Mesendoderm (in vitro differentiated cells): ENCODE results near the gene EVI5.

Experiments used
- DNase-seq: peaks from one replicate; pipeline ENCODE4 v3.0.0; 2013
- H2AK5ac ChIP-seq: 2 replicates; pipeline ENCODE4 v1.6.1; 2013; ENCODE audit warnings: low read length, inconsistent platforms
- H2BK120ac ChIP-seq: 2 replicates; pipeline ENCODE4 v1.6.1; 2013; ENCODE audit warnings: low read depth, mild to moderate bottlenecking, low read length, moderate library complexity, mixed read lengths
- H2BK15ac ChIP-seq: replicated peaks from 2 replicates; pipeline ENCODE4 v1.6.1; 2013; ENCODE audit warnings: low read depth, mild to moderate bottlenecking, moderate library complexity
- H2BK5ac ChIP-seq: 2 replicates; pipeline ENCODE4 v1.6.1; 2013; ENCODE audit warnings: low read length, inconsistent platforms
- H3K18ac ChIP-seq: 2 replicates; pipeline ENCODE4 v1.6.1; 2013; ENCODE audit warnings: mild to moderate bottlenecking, low read length, mixed read lengths
- H3K23ac ChIP-seq: one replicate; pipeline ENCODE4 v1.6.1; 2013; ENCODE audit warnings: low read length
- H3K27ac ChIP-seq: 2 replicates; pipeline ENCODE4 v1.5.1; 2013; ENCODE audit warnings: low read depth, mild to moderate bottlenecking, inconsistent platforms, low read length, moderate library complexity
- H3K27me3 ChIP-seq: 2 replicates; pipeline ENCODE4 v1.6.1; 2013; ENCODE audit warnings: low read length, control low read depth, mild to moderate bottlenecking, inconsistent platforms; ENCODE audit not compliant: insufficient read depth, poor library complexity
- H3K36me3 ChIP-seq: 2 replicates; pipeline ENCODE4 v1.6.1; 2013; ENCODE audit warnings: low read length, inconsistent platforms; ENCODE audit not compliant: control insufficient read depth, insufficient read depth
- H3K4ac ChIP-seq: one replicate; pipeline ENCODE4 v1.6.1; 2013; ENCODE audit warnings: low read depth, mild to moderate bottlenecking, low read length, moderate library complexity
- H3K4me1 ChIP-seq: 2 replicates; pipeline ENCODE4 v1.6.1; 2013; ENCODE audit warnings: low read depth, low read length, inconsistent platforms; ENCODE audit not compliant: control insufficient read depth
- H3K4me2 ChIP-seq: 2 replicates; pipeline ENCODE4 v1.6.1; 2013; ENCODE audit warnings: low read length
- H3K4me3 ChIP-seq: 2 replicates; pipeline ENCODE4 v1.5.1; 2013; ENCODE audit warnings: mild to moderate bottlenecking, low read length
- H3K56ac ChIP-seq: one replicate; pipeline ENCODE4 v1.6.1; 2013; ENCODE audit warnings: low read length
- H3K79me1 ChIP-seq: 2 replicates; pipeline ENCODE4 v1.6.1; 2013; ENCODE audit warnings: low read length, inconsistent platforms
- H3K79me2 ChIP-seq: 2 replicates; pipeline ENCODE4 v1.6.1; 2013; ENCODE audit warnings: mild to moderate bottlenecking, low read length; ENCODE audit not compliant: control insufficient read depth, insufficient read depth
- H3K9ac ChIP-seq: 2 replicates; pipeline ENCODE4 v1.6.1; 2013; ENCODE audit warnings: low read length, inconsistent platforms
- H4K5ac ChIP-seq: one replicate; pipeline ENCODE4 v1.6.1; 2013; ENCODE audit warnings: low read length
- H4K8ac ChIP-seq: one replicate; pipeline ENCODE4 v1.6.1; 2013; ENCODE audit warnings: low read depth, mild to moderate bottlenecking, control low read depth, low read length, moderate library complexity
- WGBS: extraction: QIAGEN DNeasy Blood & Tissue Kit; methylation state at CpG from one replicate; pipeline ENCODE4 v1.1.7; 2013; ENCODE audit warnings: low lambda C conversion rate, missing lambda C conversion rate; ENCODE audit not compliant: insufficient coverage; ENCODE audit errors: extremely low coverage; 5-methylcytosine and 5-hydroxymethylcytosine counted together

The EVI5 gene

DNA sequence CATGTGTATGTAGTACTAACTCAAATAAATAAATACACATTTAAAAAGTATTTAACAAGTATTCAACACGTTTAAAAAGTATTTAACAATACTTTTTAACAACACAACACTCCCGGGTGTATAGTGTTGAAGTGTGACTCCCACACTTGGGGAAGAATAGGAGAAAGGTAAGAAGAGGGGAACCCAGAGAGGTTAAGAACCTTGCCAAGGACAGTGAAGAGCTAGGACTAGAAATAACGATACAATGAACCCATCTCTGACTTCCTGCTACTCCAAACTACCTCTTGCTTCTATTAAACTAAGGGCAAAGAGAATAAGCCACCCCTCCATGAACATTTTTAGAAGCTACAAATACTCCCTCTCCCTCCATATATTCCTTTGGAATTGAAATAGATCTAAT, 296.5 kb downstream of the EVI5 start:
- H4K5ac ChIP-seq, result no peak overlapping the region
- H3K4ac ChIP-seq, result no peak overlapping the region
- H2BK5ac ChIP-seq, result no peak overlapping the region
- no peak for DNase-seq
- H3K79me2 ChIP-seq, result no peaks in the 10 kb centered on the region
- H3K56ac ChIP-seq, result no peak overlapping the region
- H3K4me3 ChIP-seq, result no peak overlapping the region
- no peak overlapping the region for H2BK15ac ChIP-seq
- no peaks in the 10 kb centered on the region for H3K79me1 ChIP-seq
- no peak overlapping the region for H3K9ac ChIP-seq
- no peak overlapping the region for H3K18ac ChIP-seq
- H2AK5ac ChIP-seq, result no peak overlapping the region
- no peaks in the 10 kb centered on the region for H3K36me3 ChIP-seq
- H2BK120ac ChIP-seq, result no peak overlapping the region
- no peak overlapping the region for H3K4me2 ChIP-seq
- peaks cover 3% of the 10 kb centered on the region for H3K4me1 ChIP-seq
- peaks cover 40% of the 10 kb centered on the region for H3K27me3 ChIP-seq
- H3K27ac ChIP-seq, result no peak overlapping the region
- H3K23ac ChIP-seq, result no peak overlapping the region
- no peak overlapping the region for H4K8ac ChIP-seq
- WGBS, result no CpG with 5 or more reads among the region's 3 CpGs

DNA sequence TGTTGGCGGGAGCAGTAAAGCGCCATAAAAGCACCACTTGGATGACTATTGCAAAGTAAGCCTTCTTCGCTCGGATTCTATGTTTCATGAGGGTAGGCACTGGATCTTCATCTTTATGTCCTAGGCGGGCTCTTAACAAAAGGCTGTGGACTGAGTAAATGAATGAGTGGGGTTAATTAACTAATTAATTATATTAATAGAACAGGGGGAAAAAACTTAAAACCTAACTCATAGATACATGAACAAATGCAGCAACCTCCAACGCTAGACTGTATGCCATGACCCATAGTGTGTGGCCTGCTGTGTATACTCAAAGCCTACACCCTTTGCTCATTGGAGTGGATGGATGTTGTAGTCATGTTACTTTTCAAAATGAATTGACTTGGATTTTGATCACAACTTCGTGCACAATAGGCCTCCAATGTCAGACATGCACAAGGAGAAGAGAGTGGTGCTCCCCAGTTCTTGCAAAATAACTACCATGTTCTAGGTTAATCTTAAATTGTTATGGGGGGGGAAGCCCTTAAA, 297.8 kb downstream of the EVI5 start:
- no peak overlapping the region for H2BK120ac ChIP-seq
- H3K79me2 ChIP-seq, result no peaks in the 10 kb centered on the region
- no peak overlapping the region for H2AK5ac ChIP-seq
- no peak overlapping the region for H2BK15ac ChIP-seq
- no CpG with 5 or more reads among the region's 7 CpGs for WGBS
- peaks cover 3% of the 10 kb centered on the region for H3K4me1 ChIP-seq
- no peak overlapping the region for H3K23ac ChIP-seq
- no peak overlapping the region for H4K5ac ChIP-seq
- H3K56ac ChIP-seq, result no peak overlapping the region
- peaks cover 53% of the 10 kb centered on the region for H3K27me3 ChIP-seq
- H3K4me3 ChIP-seq, result no peak overlapping the region
- H3K36me3 ChIP-seq, result no peaks in the 10 kb centered on the region
- H2BK5ac ChIP-seq, result no peak overlapping the region
- H3K79me1 ChIP-seq, result no peaks in the 10 kb centered on the region
- H3K4me2 ChIP-seq, result peak overlapping the region; percentile 66
- no peak overlapping the region for H3K4ac ChIP-seq
- H3K18ac ChIP-seq, result no peak overlapping the region
- no peak overlapping the region for H3K27ac ChIP-seq
- H3K9ac ChIP-seq, result no peak overlapping the region
- DNase-seq, result no peak
- no peak overlapping the region for H4K8ac ChIP-seq

DNA sequence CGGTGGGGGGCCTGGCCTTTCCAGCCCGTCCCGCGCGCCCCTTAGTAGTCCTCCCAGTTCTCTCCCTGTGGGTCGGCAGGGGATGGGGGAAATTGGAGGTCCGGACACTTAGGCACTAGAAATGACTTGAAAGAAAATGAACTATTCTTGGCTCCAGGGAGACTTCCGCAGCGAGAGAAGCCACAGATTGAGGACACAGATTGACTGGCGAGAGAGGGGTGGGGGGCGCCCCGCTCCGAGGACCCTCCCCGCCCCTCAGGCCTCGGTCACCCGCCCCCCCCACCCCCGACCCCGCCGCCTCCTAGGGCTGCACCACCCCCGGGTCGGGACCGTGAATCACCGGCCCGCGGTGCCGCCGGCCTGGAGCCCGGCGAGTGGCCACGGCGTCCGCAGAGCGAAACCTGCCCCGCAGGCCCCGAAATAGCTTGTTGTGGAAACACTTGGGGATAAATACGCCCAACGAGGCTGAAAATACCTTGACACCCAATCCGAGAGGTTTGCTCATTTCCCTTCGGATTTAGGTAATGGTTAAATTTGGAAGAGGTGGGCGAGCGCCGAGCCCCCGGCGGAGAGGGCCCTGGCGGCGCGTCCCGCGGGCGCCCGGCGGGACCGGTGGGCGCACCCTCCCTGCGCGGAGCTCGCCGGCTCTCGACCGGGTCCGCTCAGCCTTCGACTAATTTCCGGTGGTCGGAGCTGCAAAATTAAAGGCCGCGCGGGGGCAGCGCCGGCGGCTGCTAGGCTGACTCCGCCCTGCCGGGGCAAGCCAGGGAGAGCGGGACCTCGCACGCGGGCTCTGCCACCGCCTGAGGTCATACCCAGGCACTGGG, 298.4 kb downstream of the EVI5 start, which contains the start of gene GFI1:
GFI1 (minus strand) TSS at position 675 of the 827 bp plus-strand sequence. CDS start 3,438 bp downstream, outside the sequence.
- no peaks in the 10 kb centered on the region for H3K79me2 ChIP-seq
- H3K4ac ChIP-seq, result no peak within 1 kb of the TSS
- peak within 1 kb of the TSS; percentile 56 for H3K56ac ChIP-seq
- H2BK5ac ChIP-seq, result no peak within 1 kb of the TSS
- H3K27ac ChIP-seq, result no peak within 1 kb of the TSS
- no peak within 1 kb of the TSS for H2BK120ac ChIP-seq
- H2BK15ac ChIP-seq, result no peak within 1 kb of the TSS
- peak within 1 kb of the TSS; percentile 44 for H3K9ac ChIP-seq
- H3K4me1 ChIP-seq, result peaks cover 3% of the 10 kb centered on the region
- peak within 1 kb of the TSS; percentile 74 for H3K4me2 ChIP-seq
- H3K36me3 ChIP-seq, result no peaks in the 10 kb centered on the region
- peak; percentile 61 for DNase-seq
- no peak within 1 kb of the TSS for H4K8ac ChIP-seq
- H3K18ac ChIP-seq, result no peak within 1 kb of the TSS
- no peak within 1 kb of the TSS for H4K5ac ChIP-seq
- no peak within 1 kb of the TSS for H3K4me3 ChIP-seq
- no peaks in the 10 kb centered on the region for H3K79me1 ChIP-seq
- H2AK5ac ChIP-seq, result no peak within 1 kb of the TSS
- WGBS, result no CpG with 5 or more reads among the region's 77 CpGs
- H3K27me3 ChIP-seq, result peaks cover 60% of the 10 kb centered on the region
- no peak within 1 kb of the TSS for H3K23ac ChIP-seq

DNA sequence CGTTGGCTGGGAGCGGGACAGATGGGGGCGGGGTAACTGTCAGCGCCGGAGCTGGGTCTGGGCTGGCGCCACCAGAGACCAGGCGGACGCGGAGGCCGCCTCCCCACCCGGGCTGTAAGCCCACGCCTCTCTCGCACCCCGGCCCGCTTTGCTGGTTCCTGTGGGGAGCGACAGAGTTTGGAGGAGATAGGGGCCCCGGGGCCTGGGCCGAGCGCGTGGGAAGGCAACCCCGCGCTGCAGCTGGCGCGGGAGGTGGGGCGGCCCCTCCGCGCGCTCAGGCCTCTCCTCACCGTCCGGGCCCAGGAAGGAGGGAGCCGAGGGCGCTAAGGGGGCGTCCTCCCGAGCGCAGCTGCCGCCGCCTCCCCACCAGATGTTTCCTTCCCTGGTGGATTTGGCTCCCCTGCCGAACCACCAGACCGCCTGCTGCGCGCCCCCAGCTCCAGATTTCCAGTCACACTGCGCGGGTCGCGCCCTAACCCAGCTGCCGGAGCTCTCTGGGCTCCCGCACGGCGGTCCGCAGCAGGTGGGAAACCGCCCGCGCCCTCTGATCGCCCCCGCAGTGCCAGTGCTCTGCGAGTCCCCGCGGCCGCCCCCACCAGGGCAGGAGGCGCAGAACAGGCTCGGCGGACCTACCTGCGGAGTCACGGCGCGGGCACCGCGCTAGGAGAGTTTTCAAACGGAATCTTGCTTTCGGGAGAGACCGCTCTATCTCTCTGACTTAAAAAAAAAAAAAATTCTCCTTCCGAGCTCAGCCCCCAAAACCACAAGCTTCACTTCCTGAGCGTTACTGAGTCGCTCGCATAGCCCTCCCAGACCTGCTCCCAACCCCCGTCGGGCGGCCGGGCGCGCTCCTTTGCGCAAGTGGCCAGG, 299.3 kb downstream of the EVI5 start:
- H3K79me1 ChIP-seq, result no peaks in the 10 kb centered on the region
- no peak overlapping the region for H3K18ac ChIP-seq
- H3K4me1 ChIP-seq, result peaks cover 3% of the 10 kb centered on the region
- H2BK15ac ChIP-seq, result no peak overlapping the region
- H3K4ac ChIP-seq, result no peak overlapping the region
- H3K36me3 ChIP-seq, result no peaks in the 10 kb centered on the region
- no peak overlapping the region for H3K23ac ChIP-seq
- no peak overlapping the region for H3K27ac ChIP-seq
- no peak overlapping the region for H2AK5ac ChIP-seq
- peak overlapping the region; percentile 13 for H3K9ac ChIP-seq
- H3K4me3 ChIP-seq, result no peak overlapping the region
- no CpG with 5 or more reads among the region's 82 CpGs for WGBS
- peak overlapping the region; percentile 56 for H3K56ac ChIP-seq
- H2BK120ac ChIP-seq, result no peak overlapping the region
- H3K79me2 ChIP-seq, result no peaks in the 10 kb centered on the region
- peak; percentile 75 for DNase-seq
- no peak overlapping the region for H2BK5ac ChIP-seq
- peaks cover 68% of the 10 kb centered on the region for H3K27me3 ChIP-seq
- no peak overlapping the region for H4K5ac ChIP-seq
- no peak overlapping the region for H4K8ac ChIP-seq
- peak overlapping the region; percentile 74 for H3K4me2 ChIP-seq

DNA sequence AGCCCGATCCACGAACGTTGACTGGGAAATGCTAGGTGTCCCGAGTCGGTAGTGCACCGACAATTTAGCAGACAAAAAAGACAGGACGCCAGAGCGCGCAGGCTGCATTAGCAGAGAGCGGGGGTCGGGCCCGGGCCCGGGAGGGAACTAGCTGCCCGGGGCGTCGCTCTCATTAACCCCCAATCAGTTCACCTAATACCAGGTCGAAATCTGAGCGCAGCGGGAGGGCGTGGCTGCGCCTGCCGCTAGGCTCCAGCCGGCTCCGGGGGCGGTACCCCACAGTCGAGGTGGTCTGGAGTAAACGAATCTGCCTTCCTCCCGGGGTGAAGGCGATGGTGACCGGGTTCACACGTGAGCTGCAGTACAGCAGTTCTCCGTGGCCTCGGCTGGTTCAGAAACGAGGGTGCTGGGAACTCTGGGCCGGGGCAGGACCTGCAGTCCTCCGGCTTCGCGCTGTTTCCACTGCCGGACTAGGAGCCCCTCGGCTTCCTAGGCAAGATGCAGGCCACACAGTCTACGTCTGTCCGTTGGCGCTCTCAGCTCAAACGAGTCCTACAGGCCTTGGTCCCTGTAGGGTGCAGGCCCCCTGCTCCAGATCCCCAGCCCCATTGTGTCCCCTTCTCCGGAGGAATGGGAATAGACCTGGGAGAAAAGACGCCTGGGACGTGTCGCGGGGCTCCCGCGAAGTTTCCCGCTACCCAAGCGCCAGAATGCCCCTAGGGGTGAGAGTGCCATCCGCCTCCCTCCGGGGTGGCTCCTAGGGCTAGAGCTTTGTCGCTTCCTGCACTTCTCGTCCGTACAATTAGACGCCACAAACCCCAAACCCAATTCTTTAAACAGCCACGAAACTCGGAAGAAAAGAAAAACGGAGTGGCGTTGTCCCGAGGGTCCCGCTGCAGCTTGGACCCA, 300.2 kb downstream of the EVI5 start:
- Histone ChIP-seq H3K4me3 (no peak overlapping the region), H3K27me3 (peaks cover 75% of the 10 kb centered on the region), H3K36me3 (no peaks in the 10 kb centered on the region), H3K79me1 (no peaks in the 10 kb centered on the region), H3K56ac (peak overlapping the region; percentile 37), H3K9ac (peak overlapping the region; percentile 32), H3K23ac (no peak overlapping the region), H3K4ac (no peak overlapping the region), H4K5ac (no peak overlapping the region), H3K4me2 (peak overlapping the region; percentile 74), H3K27ac (no peak overlapping the region), H2AK5ac (no peak overlapping the region), H3K4me1 (peaks cover 5% of the 10 kb centered on the region), H2BK15ac (no peak overlapping the region), H2BK5ac (no peak overlapping the region), H3K79me2 (no peaks in the 10 kb centered on the region), H3K18ac (no peak overlapping the region), H2BK120ac (no peak overlapping the region), H4K8ac (no peak overlapping the region)
- peak; percentile 57 for DNase-seq
- WGBS, result no CpG with 5 or more reads among the region's 65 CpGs
